ENCODE results near the gene CBS. TPM values are rescaled to one million over a fixed set of nuclear protein-coding genes. Genes with fewer than 3 reads are reported as not detected.

Gene CBS
- total RNA-seq, 1 donor from 2014 or later: 51.9 TPM

- H3K4me3 ChIP-seq (ENCODE audit: low read depth, low read length): no peak overlapping the region
- DNase-seq (ENCODE audit: low read depth): no peak
- TF ChIP-seq CTCF (conservative IDR thresholded peaks at IDR 0.05; ENCODE audit: low read depth, low read length): no peak
These were observed 51.0 kb downstream of the CBS start for GRCh38 chr21:43024439-43025136.

- no peak overlapping the region for H3K4me3 ChIP-seq (ENCODE audit: low read depth, low read length)
- no peak for DNase-seq (ENCODE audit: low read depth)
- TF ChIP-seq CTCF (conservative IDR thresholded peaks at IDR 0.05; ENCODE audit: low read depth, low read length): no peak
These were observed 52.5 kb downstream of the CBS start for GRCh38 chr21:43023175-43023574.

- no peak for DNase-seq (ENCODE audit: low read depth)
- TF ChIP-seq CTCF (conservative IDR thresholded peaks at IDR 0.05; ENCODE audit: low read depth, low read length): no peak
- H3K4me3 ChIP-seq (ENCODE audit: low read depth, low read length): no peak overlapping the region
These were observed 53.7 kb downstream of the CBS start for GRCh38 chr21:43021756-43022600.

GRCh38 chr21:43021191-43021590, 54.4 kb downstream of the CBS start:
- H3K4me3 ChIP-seq (ENCODE audit: low read depth, low read length): no peak overlapping the region
- no peak for DNase-seq (ENCODE audit: low read depth)
- TF ChIP-seq CTCF (conservative IDR thresholded peaks at IDR 0.05; ENCODE audit: low read depth, low read length): no peak

- peak; percentile 23 for DNase-seq (ENCODE audit: low read depth)
- H3K4me3 ChIP-seq (ENCODE audit: low read depth, low read length): no peak overlapping the region
- TF ChIP-seq CTCF (conservative IDR thresholded peaks at IDR 0.05; ENCODE audit: low read depth, low read length): no peak
These were observed 54.9 kb downstream of the CBS start for GRCh38 chr21:43020771-43021170.

- H3K4me3 ChIP-seq (ENCODE audit: low read depth, low read length): no peak overlapping the region
- TF ChIP-seq CTCF (conservative IDR thresholded peaks at IDR 0.05; ENCODE audit: low read depth, low read length): no peak
- DNase-seq (ENCODE audit: low read depth): no peak
These were observed 55.5 kb downstream of the CBS start for GRCh38 chr21:43020177-43020576.

Data from epithelial cell of proximal tubule (primary cell).